Lung microvascular endothelial cell (primary cell): ENCODE results near the gene IL10RA. TPM values are rescaled to one million over a fixed set of nuclear protein-coding genes. Genes with fewer than 3 reads are reported as not detected.

Experiments
- DNase-seq, 2 donors: peaks; one replicate each; pipeline versions ENCODE4 v3.0.0 to v3.0.0-alpha.2; 2010; ENCODE audit warnings: low read depth in 2 of 2
- total RNA-seq: library from RNA; depleted of rRNA; stranded (reverse); fragments of >200 nt; gene quantifications from 2 replicates; pipeline ENCODE4 v1.2.1, GENCODE V29; 2014

IL10RA gene
- total RNA-seq, 1 donor from 2014 or later = not detected

DNA sequence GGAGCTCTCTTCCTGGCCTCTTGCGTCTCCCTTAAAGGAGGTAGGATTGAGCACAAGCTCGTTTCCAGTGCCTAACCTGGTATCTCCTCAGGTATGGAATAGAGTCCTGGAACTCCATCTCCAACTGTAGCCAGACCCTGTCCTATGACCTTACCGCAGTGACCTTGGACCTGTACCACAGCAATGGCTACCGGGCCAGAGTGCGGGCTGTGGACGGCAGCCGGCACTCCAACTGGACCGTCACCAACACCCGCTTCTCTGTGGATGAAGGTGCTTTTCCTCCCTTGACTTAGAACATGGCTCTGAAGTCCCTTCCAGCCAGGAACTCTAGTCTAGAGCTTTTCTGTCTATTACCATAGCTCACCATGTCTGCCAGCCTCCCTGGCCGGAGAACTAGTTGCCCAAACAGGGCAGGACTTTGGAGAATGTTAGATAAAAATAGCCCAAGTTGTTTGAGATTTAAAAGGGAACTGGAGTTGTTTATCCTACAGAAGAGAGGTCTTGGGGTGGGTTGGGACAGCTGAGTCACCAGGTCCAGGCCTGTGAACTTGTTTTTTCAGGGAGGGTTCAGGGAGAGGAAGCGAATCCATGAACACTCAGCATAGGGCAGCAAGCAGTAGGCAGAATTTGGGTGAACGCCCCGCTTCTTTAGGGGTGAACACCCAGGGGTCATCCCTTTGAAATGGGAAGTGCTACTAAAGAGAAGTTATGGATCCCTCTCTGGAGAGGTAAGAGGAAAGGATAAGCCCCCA, 3.3 kb downstream of the IL10RA start:
- DNase-seq = no peak

DNA sequence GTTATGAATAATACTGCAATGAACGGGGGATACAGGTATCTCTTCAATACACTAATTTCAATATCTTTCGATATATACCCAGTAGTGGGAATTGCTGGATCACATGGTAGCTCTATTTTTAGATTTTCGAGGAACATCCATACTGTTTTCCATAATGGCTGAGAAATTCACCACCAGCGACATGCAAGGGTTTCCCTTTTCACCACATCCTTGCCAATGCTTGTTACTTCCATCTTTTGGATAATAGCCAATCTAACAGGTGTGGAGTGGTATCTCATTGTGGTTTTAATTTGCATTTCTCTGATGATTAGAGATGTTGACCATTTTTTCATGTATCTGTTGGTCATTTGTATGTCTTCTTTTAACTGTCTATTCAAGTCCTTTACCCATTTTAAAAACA, 5.9 kb downstream of the IL10RA start:
- DNase-seq = no peak

GRCh38 chr11:117992620-117993019, 6.4 kb downstream of the IL10RA start:
- no peak for DNase-seq

DNA sequence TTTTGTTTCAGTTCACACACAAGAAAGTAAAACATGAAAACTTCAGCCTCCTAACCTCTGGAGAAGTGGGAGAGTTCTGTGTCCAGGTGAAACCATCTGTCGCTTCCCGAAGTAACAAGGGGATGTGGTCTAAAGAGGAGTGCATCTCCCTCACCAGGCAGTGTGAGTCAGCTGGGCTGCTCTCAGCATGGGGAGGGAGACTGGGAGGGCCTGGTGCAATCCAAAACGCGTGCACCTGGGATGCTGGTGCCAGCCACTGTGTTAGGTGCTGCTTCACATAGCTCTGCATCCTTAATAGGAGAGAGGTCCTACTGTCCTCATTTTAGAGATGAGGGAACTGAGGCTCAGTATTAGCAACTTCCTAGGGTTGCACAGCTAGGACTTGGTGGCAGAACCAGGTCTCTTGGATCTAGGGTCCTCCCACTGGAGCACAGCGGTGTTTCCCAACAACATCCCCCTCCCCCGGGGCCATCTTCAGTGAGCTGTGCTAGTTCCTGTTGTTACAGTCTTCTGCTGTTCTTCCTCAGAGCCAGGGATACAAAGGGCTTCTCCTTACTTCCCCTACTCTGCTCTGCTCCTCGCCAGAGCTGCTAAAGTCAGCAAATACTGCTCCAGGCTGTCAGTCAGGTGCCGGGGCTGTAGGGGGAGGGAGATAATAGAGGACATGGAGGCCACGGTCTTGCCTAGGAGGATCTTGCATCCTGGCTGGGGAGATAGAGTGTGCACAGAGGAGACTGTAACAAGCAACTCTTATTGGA, 8.0 kb downstream of the IL10RA start:
- no peak for DNase-seq

DNA sequence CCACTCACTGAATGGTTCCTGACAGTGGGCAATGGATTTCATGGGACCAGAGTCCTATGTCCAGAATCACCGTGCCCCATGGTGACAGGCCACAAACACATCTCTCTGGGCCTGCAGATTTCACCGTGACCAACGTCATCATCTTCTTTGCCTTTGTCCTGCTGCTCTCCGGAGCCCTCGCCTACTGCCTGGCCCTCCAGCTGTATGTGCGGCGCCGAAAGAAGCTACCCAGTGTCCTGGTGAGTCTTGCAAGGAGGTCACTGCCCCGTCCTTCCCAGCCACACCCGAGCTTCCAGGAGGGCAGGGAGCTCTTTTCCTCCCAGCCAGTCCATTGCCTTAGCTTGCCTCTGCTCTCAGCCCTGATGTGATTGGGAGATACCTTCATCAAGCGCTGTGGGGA, 9.3 kb downstream of the IL10RA start:
- DNase-seq = no peak

DNA sequence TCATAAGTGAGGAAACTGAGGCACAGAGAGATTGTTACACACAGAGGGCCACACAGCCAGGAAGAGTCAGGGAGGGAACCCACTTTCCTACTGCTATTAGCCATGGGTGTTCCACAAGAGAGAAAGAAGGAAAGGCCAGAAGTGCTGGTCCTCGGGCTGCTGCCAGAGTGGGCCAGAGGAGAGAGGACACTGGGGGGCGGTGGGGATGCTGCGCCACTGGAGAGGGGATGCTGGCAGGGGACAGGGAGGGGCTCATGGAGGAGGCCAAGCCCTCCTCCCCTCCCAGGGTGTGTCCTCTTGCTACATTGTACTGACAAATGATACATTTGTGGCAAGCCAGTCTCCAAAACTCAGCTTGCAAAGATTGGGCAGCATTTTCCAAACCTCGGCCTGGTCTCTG, 9.9 kb downstream of the IL10RA start:
- no peak for DNase-seq

- no peak for DNase-seq
Measured at GRCh38 chr11:117997406-117997805, 11.2 kb downstream of the IL10RA start.

DNA sequence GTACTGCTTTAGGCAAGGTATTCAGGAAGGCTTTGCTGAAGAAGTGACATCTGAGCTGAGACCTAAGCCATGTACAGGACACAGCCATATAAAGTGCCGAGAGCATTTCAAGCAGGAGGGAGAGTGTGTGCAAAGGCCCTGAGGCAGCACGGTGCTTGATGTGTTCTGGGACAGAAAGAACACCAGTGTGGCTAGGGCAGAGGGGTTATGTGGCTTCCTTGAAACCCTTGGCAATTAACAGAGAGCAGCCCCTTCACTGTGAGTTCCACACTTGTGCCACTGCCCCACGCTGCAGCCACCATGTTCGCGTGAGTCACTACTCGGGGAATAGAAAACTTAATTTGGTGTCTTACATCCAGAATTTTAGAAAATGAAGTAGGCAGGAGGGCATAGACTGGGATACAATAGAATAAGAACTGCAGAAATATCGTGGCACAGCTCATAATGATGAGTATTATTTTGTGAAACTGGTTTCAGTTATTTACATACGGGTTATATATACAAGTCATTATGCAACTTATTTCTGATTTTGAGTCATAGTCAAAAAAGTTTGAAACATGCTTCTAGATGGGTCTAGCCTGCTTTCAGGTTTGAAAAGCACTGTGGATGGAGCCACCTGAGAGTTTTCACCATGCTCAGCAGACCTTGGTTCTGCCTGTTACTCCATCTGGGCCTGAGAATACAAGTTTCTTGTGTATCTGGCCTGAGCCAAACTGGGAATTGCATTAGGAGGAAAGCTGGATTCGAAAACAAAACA, 11.8 kb downstream of the IL10RA start:
- no peak for DNase-seq

- no peak for DNase-seq
Measured at GRCh38 chr11:117998664-117999353, 12.6 kb downstream of the IL10RA start.

DNA sequence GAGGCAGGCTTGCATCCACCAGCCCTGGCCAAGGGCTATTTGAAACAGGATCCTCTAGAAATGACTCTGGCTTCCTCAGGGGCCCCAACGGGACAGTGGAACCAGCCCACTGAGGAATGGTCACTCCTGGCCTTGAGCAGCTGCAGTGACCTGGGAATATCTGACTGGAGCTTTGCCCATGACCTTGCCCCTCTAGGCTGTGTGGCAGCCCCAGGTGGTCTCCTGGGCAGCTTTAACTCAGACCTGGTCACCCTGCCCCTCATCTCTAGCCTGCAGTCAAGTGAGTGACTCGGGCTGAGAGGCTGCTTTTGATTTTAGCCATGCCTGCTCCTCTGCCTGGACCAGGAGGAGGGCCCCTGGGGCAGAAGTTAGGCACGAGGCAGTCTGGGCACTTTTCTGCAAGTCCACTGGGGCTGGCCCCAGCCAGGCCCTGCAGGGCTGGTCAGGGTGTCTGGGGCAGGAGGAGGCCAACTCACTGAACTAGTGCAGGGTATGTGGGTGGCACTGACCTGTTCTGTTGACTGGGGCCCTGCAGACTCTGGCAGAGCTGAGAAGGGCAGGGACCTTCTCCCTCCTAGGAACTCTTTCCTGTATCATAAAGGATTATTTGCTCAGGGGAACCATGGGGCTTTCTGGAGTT, 13.3 kb downstream of the IL10RA start:
- no peak for DNase-seq

- DNase-seq = no peak
Measured at GRCh38 chr11:118000067-118000849, 14.1 kb downstream of the IL10RA start.

DNA sequence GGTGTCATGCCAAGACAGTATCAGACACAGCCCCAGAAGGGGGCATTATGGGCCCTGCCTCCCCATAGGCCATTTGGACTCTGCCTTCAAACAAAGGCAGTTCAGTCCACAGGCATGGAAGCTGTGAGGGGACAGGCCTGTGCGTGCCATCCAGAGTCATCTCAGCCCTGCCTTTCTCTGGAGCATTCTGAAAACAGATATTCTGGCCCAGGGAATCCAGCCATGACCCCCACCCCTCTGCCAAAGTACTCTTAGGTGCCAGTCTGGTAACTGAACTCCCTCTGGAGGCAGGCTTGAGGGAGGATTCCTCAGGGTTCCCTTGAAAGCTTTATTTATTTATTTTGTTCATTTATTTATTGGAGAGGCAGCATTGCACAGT, 14.6 kb downstream of the IL10RA start:
- no peak for DNase-seq

- DNase-seq = no peak
Measured at GRCh38 chr11:118001494-118001971, 15.3 kb downstream of the IL10RA start.

GRCh38 chr11:118002010-118002540, 15.9 kb downstream of the IL10RA start:
- no peak for DNase-seq

DNA sequence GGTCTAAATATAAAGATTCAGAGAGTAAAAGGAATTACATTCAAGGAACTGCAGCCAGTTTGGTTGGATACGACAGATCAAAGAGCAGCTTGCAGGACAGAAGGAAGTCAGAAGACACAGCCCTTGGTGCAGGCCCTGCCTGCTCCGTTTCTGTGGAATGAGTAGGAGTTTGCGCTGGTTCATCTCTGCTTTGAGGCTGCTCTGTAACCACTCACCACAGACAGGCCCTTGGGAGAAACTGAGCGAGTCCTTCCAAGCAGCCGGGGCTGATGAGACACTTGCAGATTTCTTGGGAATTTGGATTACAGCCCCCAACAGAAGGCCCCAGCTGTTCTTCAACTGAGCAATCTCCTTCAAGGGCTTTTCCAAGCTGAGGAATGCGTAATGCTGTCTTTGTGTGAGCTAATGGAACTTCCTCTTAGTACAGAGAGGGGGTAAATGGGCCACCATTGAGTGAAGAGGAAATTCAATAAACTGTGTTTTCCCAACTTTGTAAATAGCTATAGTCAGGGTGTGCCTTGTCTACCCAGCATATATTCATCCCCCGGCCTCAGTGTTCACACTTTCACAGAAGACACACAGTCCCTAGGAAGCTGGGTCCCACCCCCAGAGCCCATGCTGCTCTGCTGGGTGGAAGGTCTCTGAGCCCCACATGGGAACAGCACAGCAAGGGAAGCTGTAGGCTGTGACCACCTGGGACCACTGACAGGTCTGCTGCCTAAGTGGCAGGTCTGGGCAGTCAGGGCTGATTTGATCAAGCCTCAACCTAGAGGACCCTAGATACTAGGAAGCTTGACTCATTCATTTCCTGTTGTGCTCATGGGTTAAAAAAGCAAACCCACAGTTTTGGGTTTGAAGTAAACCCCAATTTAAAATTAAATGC, 16.6 kb downstream of the IL10RA start:
- DNase-seq = no peak

GRCh38 chr11:118003456-118003855, 17.3 kb downstream of the IL10RA start:
- DNase-seq = no peak

GRCh38 chr11:118004543-118005223, 18.5 kb downstream of the IL10RA start:
- no peak for DNase-seq
